ENCODE data around the gene ARFGAP3.
"Not testable (repeated sequence)": the region's sequence is repeated elsewhere in the genome, so short reads cannot be mapped to it uniquely, and the experiment has no call there.

Gene ARFGAP3

GRCh38 chr22:42799061-42799460 is 58.0 kb downstream of the ARFGAP3 start:
- no peak for DNase-seq (ENCODE audit: low read depth in 1 of 2, low spot score in 1 of 2)

- no peak for DNase-seq (ENCODE audit: low read depth in 1 of 2, low spot score in 1 of 2)
These were observed 60.1 kb downstream of the ARFGAP3 start for GRCh38 chr22:42797011-42797410.

DNA sequence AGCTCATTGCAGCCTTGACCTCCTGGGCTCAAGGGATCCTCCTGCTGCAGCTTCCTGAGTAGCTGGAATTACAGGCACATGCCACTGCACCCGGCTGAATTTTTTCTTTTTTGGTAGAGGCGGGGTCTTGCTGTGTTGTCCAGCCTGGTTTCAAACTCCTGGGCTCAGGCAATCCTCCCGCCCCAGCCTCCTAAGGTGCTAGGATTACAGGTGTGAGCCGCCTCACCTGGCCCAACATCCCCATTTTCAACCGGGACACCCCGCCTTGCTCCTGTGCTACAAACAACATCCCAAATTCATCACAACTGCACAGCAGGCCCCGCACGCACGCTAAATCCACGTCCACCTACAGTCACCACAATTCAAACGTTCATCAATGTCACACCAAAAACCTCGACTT is 61.0 kb downstream of the ARFGAP3 start:
- no peak for DNase-seq (ENCODE audit: low read depth in 1 of 2, low spot score in 1 of 2)

GRCh38 chr22:42794551-42795510 is 62.2 kb downstream of the ARFGAP3 start:
- DNase-seq (ENCODE audit: low read depth in 1 of 2, low spot score in 1 of 2) = no peak

DNA sequence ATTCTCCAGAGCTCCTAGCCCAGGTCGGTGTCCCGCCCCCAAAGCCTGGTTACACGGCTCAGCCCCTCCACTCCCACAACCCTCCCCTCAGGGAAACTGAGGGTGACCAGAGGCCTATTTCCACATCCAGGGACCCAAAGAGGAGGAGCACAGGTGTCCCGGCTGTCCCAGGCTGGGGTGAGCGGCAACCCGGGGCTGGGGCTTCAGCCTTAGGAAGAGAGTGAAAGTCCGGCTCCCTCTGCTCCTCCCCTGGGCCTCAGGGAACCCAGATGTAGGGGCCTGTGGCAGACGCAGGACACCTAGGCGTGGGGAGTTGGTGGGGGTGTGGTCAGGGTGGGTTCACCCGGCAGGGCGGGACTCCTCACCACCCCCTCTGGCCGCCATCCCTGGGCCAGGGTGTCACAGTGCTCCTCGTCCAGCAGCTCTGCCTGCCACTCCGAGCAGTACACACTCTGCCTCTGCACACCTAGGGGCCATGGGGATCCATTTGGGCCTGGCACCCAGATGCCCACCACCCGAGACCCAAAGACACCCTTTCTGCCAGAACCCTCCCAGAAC is 63.1 kb downstream of the ARFGAP3 start:
- no peak for DNase-seq (ENCODE audit: low read depth in 1 of 2, low spot score in 1 of 2)

DNA sequence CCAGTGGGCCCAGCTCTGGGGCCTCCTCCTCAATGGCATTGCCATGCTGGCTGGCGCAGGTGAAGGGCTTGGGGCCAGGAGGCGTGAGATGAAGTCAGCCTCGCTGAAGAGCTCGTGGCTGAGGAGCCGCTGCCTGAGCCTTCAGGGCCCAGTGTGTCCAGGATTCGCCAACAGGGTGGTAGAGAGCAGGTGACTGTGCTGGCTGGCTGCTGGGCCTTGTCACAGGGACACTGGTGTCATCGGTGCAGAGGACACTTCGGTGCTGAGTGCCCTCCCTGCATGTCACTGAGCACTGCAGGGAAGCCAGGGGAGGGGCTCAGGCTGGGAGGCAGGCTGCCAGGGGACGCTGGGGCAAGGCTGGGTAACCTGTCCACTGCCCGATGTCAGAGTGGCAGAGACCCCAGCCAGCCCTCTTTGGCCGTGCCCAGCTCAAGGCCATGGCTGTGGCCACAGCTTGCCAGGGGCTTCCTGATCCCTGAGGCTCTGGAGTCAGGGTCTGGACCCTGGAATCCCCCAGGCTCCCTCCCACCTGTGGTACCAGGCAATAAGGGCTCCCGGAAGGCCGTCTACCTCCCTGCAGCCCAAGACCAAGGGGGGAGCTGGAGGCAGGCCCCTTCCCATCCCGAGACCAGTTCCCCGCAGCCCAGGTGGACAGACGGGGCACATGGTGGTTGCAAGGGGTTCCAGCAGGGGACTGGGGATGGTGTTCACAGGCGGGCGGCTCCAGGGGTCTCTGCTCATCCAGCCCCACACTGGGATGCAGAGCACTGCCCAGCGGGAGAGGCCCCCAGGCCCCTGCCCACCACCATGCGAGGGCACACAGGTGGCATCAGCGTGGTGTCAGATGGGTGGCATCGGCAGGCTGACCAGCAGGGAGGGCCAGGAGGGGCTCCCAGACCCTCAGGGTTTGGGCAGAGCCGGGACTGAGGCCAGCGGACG is 63.9 kb downstream of the ARFGAP3 start:
- no peak for DNase-seq (ENCODE audit: low read depth in 1 of 2, low spot score in 1 of 2)

DNA sequence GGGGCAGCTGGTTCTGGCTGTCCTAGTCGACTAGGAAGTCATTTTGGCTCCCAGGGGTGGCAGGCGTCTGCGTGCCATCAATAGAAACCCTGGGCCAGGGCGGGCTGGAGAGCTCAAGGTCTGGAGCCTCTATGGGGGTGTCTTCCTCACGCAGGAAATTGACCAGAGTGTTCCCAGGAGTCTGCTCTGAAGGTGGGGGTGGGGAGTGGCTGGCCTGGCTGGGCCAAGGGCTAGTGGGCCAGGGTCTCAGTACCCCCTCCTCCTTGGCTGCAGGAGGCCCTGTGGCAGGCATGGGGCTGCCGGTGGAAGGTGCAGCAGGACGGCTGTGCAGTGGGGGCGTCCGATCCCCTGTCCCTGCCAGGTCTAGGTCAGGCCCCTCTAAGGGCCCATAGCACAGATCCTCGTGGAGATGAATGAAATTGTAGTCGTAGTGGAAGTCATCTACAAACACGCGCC is 64.6 kb downstream of the ARFGAP3 start:
- DNase-seq (ENCODE audit: low read depth in 1 of 2, low spot score in 1 of 2) = no peak

DNA sequence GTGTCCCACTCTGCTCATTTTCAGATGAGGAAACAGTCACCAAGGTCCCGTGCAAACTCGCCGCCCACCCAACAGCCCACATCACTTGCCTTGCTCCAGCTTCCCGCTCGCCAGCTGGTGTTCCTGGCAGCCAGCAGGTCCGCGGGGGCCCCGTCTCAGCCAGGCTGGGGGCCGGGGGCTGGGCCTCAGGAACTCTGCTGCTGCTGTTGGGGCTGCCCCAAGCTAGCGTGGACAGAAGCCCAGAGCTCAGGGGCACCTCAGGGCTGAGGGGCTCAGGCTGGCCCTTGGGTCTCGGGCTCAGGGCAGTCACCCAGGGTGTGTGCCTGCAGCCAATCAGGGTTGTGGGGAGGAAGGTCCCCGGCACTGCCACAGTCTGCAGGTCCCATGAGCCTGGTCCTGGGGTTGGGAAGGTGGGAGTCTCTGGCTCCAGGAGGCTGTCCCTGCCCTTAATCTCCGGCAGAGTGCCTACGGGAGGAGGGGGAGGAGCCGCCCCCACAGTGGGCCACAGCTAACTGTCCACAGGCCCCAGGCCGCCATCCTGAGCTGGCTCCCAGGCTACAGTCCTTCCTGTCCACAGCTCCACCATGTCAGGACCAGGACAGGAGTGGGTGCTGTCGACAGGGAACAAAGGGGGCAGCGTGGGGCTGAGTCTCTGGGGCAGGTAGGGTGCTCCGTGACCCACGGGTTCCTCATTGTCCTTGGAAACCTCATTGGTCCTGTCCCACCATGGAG is 65.2 kb downstream of the ARFGAP3 start:
- DNase-seq (ENCODE audit: low read depth in 1 of 2, low spot score in 1 of 2) = no peak

- no peak for DNase-seq (ENCODE audit: low read depth in 1 of 2, low spot score in 1 of 2)
These were observed 68.6 kb downstream of the ARFGAP3 start for GRCh38 chr22:42788466-42788865.

DNA sequence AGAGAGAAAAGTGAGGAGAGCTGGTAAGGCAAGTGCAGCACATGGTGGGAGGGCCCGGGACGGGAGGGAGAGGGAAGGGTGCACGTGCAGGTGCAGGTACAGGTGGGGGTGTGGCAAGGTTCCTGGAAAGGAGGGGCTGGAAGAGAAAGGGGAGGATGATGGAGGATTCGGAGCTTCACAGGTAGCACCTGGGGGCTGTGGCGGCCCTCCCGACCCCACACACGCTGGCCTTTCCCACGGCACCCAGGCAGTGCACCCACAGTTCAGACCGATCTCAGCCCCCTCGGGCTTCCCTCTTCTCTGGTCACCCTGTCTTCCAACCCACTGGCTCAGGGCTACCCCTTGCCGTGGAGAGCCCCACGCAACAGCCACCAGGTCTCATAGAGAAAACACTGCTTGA is 69.1 kb downstream of the ARFGAP3 start:
- DNase-seq (ENCODE audit: low read depth in 1 of 2, low spot score in 1 of 2) = no peak

GRCh38 chr22:42787357-42787736 is 69.7 kb downstream of the ARFGAP3 start:
- no peak for DNase-seq (ENCODE audit: low read depth in 1 of 2, low spot score in 1 of 2)

DNA sequence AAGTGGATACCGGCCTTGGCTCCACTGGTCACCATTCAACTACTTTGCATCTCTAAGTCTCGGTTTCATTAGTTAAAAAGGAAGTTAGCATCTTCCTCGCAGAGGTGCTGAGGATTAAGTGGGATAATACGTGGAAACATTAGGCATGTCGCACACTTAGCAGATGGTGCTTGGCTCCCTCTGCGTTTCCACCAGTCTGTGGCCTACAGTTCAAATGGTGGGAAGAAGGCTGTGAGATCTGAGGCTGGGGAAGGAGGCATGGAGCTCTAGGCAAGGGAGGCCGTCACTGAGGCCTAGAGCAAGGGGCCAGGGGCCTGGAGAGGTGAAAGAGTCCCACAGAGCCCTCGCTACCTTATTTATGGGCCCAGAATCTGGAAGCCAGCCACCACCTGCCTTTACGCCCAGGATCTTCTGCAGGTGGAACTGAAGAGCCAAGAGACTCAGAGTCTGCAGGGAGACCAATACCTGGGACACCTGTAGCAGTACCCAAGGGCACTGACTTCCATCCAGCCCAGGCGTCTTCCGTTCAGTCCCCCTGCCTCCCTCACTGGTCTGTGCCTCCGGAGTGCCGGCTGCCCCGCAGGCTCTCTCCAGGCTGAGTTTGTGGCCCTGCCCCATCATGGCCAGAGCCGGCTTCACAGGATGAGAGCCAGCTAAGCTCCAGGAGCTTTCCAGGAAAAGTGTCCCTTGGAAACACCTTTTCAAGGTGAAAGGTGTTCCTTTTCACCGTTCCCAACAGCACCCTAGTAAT is 70.3 kb downstream of the ARFGAP3 start:
- no peak for DNase-seq (ENCODE audit: low read depth in 1 of 2, low spot score in 1 of 2)

DNA sequence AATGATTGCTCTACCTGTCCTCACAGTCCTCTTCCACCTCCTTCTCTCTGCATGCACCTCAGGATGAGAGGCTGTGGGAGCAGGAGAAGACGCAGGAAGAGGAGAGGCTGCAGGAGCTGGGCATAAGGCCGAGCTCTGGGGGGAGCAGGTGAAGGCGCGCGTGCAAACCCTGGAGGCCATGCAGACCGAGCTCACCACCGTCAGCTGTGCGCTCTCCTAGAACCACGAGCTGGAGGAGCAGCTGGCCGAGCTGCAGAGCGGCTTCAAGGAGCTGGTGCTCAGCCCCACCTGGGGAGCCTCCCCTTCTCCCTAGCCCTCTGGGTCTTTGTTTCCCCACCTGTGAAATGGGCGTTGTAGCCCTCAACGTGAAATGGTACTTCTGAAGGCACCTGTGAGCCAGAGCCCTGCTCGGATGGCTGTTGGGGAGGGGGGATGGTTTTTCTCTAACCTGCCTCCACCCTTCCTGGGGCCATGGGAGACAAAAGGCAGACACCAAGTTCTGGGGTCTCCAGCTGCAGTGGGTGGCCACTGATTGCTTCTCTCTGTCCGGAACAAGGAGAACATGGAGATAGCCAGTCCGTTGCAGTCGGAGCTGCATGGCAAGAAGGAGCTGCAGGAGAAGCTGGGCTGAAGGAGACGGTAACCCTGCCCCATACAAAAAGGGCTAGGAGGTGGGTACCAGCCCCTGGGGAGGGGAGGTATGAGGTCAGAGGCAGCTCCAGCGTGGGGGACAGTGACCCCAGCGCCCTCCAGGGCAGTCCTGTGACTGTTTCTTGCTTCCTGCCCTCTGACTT is 71.2 kb downstream of the ARFGAP3 start:
- no peak for DNase-seq (ENCODE audit: low read depth in 1 of 2, low spot score in 1 of 2)

GRCh38 chr22:42782306-42782705 is 74.8 kb downstream of the ARFGAP3 start:
- not testable (repeated sequence) for DNase-seq (ENCODE audit: low read depth in 1 of 2, low spot score in 1 of 2)

DNA sequence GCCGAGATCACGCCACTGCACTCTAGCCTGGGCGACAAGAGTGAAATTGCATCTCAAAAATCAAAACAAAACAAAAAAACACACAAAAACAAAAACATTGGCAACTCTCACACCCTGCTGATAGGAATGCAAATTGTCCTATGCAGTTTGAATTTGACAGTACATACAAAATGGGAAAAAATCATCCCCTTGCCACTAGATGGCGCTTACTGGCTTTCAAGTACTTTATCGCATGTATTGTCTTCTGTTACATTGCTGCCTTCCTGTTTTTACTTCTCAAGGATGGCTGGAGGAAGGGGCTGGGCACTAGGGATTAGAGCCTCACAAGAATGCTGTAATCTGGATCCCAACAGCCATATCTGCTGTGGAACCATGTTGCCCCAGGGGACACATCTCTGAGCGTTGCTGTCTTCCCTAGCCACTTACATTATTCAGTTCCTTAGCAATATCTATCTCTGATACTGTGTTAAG is 77.0 kb downstream of the ARFGAP3 start:
- peak in 1 of 2 donors; percentile 3 for DNase-seq (ENCODE audit: low read depth in 1 of 2, low spot score in 1 of 2)

- DNase-seq (ENCODE audit: low read depth in 1 of 2, low spot score in 1 of 2) = no peak
These were observed 79.9 kb downstream of the ARFGAP3 start for GRCh38 chr22:42777126-42777525.

GRCh38 chr22:42773167-42773566 is 83.9 kb downstream of the ARFGAP3 start:
- DNase-seq (ENCODE audit: low read depth in 1 of 2, low spot score in 1 of 2) = no peak

- no peak for DNase-seq (ENCODE audit: low read depth in 1 of 2, low spot score in 1 of 2)
These were observed 84.4 kb downstream of the ARFGAP3 start for GRCh38 chr22:42772647-42773046.
